Heart left ventricle (tissue), 13 donors: ENCODE measurements around the gene ARL2BP.

Experiments used
- POLR2A ChIP-seq, 2 donors: fragments of 450-650 bp; IDR thresholded peaks; one replicate each; pipeline ENCODE4 v1.6.1; 2017; ENCODE audit warnings: antibody characterized with exemption in 2 of 2, mild to moderate bottlenecking in 2 of 2, moderate library complexity in 2 of 2
- TF ChIP-seq, protein P1 (sequence below), 12 donors: fragments of 200-600 bp; sonication (generic) in 4 of 12; IDR thresholded peaks; one replicate each; pipeline versions ENCODE4 v1.5.0 to v1.8.0; 2018 to 2022; ENCODE audit warnings: antibody characterized with exemption in 12 of 12, mild to moderate bottlenecking in 5 of 12
- donor health status: ischemic (EF 13 %, LVEDD 7.1; RV severe dilation, severe dysfunction).
- donor health status: DM: no; HTN: yes; CAD: no.
- donor health status: DM: no; HTN: no; CAD: no.
- donor health status: ischemic (EF 25% LVEDD 6.9; RV normal size, moderate dysfunction).
- donor health status: ischemic (EF 25% LVEDD 5.7; RV mildly dilated, moderate dysfunction).
- donor health status: ischemic (EF 35%, LVEDD 5.7; RV mildly dilated, moderate dysfunction).
- donor health status: nonischemic (EF 11% LVEDD 7.7; RV severe dilation, severe dysfunction).
- donor health status: DM: yes; HTN: yes; CAD: no.
- donor health status: PGD.
- donor health status: ischemic (EF 29% LVEDD 5.4; RV normal size, mild dysfunction).
- donor health status: nonischemic (EF 23%, LVEDD 6.1; RV moderate dilation, normal function).

DNA sequence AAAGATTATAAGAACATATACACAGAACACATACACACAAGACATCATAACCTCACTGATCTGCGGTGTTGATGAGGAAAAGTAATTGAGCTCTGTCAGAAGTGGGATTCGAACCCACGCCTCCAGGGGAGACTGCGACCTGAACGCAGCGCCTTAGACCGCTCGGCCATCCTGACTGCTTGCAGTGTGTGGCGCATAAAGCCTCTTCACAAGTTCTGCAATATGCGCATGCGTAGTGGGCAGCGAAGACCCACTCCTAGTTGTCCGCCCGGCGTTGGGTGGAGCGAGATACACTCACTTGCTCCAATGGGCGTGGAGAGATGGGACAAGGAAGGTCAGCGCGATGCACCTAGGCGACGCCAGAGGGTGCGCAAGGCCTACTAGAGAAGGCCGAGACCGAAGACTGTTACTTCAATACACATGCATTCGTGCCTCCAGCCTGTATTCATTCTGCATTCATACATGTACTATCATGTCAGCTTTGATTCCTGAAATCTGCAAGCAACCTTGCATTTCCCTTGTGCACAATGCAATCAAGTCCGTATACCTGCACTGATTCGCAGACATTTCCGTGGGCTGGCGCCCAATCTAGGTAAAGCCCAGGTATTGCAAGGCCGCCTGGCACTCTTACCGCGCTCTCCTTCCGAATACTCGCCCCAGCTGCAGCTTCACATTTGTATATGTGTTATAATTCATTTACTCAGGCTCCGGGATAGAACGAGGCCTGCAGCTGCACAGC is 55.5 kb downstream of the ARL2BP start:
- peak in 1 of 2 donors; percentile 68 for TF ChIP-seq POLR2A (IDR thresholded peaks at IDR 0.05)
- TF ChIP-seq, protein P1, sequence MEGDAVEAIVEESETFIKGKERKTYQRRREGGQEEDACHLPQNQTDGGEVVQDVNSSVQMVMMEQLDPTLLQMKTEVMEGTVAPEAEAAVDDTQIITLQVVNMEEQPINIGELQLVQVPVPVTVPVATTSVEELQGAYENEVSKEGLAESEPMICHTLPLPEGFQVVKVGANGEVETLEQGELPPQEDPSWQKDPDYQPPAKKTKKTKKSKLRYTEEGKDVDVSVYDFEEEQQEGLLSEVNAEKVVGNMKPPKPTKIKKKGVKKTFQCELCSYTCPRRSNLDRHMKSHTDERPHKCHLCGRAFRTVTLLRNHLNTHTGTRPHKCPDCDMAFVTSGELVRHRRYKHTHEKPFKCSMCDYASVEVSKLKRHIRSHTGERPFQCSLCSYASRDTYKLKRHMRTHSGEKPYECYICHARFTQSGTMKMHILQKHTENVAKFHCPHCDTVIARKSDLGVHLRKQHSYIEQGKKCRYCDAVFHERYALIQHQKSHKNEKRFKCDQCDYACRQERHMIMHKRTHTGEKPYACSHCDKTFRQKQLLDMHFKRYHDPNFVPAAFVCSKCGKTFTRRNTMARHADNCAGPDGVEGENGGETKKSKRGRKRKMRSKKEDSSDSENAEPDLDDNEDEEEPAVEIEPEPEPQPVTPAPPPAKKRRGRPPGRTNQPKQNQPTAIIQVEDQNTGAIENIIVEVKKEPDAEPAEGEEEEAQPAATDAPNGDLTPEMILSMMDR (IDR thresholded peaks at IDR 0.05): peak; percentile 89 to 99 (median 96)
